CD4-positive, CD25-positive, alpha-beta regulatory T cell (primary cell): ENCODE results near the gene KRT35. TPM values are rescaled to one million over a fixed set of nuclear protein-coding genes. Genes with fewer than 3 reads are reported as not detected.
A peak's percentile ranks its signal among the peaks of the same experiment; 100 is the strongest.
"Not testable (repeated sequence)": the region's sequence is repeated elsewhere in the genome, so short reads cannot be mapped to it uniquely, and the experiment has no call there.

Experiments used
- ATAC-seq, 2 donors: fragments of 150-1000 bp; cut with Tn5 transposase; one replicate each; pipeline ENCODE4 v1.10.0; 2021; ENCODE audit warnings: low read depth in 2 of 2, moderate number of reproducible peaks in 2 of 2, moderate library complexity in 1 of 2
- DNase-seq, 3 donors: peaks; one replicate each; pipeline versions ENCODE4 v3.0.0 to v3.0.0-alpha.2; 2012 to 2022; ENCODE audit warnings: mixed read lengths in 1 of 3
- H3K27ac ChIP-seq: one replicate; pipeline ENCODE4 v1.7.0; 2013; ENCODE audit warnings: mild to moderate bottlenecking, low read length; ENCODE audit not compliant: insufficient read depth, poor library complexity, severe bottlenecking
- H3K27me3 ChIP-seq: one replicate; pipeline ENCODE4 v1.7.0; 2013; ENCODE audit warnings: low read length; ENCODE audit not compliant: control insufficient read depth, insufficient read depth
- H3K36me3 ChIP-seq: one replicate; pipeline ENCODE4 v1.7.0; 2013; ENCODE audit warnings: mild to moderate bottlenecking, low read length, moderate library complexity; ENCODE audit not compliant: control insufficient read depth, insufficient read depth
- H3K4me1 ChIP-seq: 2 replicates; pipeline ENCODE4 v1.7.0; 2013; ENCODE audit warnings: mild to moderate bottlenecking, low read length; ENCODE audit not compliant: insufficient read depth, control insufficient read depth, poor library complexity, severe bottlenecking
- H3K4me3 ChIP-seq: one replicate; pipeline ENCODE4 v1.7.0; 2013; ENCODE audit warnings: low read depth, mild to moderate bottlenecking, low read length, moderate library complexity
- H3K9me3 ChIP-seq, 2 experiments: 1 replicate in 1 of 2; 2 replicates in 1 of 2; pipeline ENCODE4 v1.7.0; 2013; ENCODE audit warnings: low read length in 2 of 2, mild to moderate bottlenecking in 1 of 2, moderate library complexity in 1 of 2; ENCODE audit not compliant: control insufficient read depth in 2 of 2
- H3K27ac Mint-ChIP-seq, 3 donors: one replicate each; pipeline ENCODE4 v1.8.0; 2020 to 2022; ENCODE audit warnings: mild to moderate bottlenecking in 3 of 3, mixed read lengths in 3 of 3, moderate library complexity in 2 of 3
- H3K27me3 Mint-ChIP-seq: one replicate; pipeline ENCODE4 v1.8.0; 2022; ENCODE audit warnings: mild to moderate bottlenecking, mixed read lengths
- H3K36me3 Mint-ChIP-seq: one replicate; pipeline ENCODE4 v1.8.0; 2020; ENCODE audit warnings: mixed read lengths
- H3K4me1 Mint-ChIP-seq, 4 donors: one replicate each; pipeline ENCODE4 v1.8.0; 2020 to 2022; ENCODE audit warnings: mixed read lengths in 4 of 4, mild to moderate bottlenecking in 1 of 4
- H3K4me3 Mint-ChIP-seq, 4 donors: one replicate each; pipeline ENCODE4 v1.8.0; 2020 to 2022; ENCODE audit warnings: mild to moderate bottlenecking in 4 of 4, mixed read lengths in 4 of 4, moderate library complexity in 3 of 4
- H3K9me3 Mint-ChIP-seq, 7 donors: one replicate each; pipeline ENCODE4 v1.8.0; 2020 to 2022; ENCODE audit warnings: mixed read lengths in 7 of 7, mild to moderate bottlenecking in 3 of 7, moderate library complexity in 2 of 7
- polyA plus RNA-seq, 4 donors: library from polyadenylated mRNA; unstranded; fragments of 300-500 nt; fragmentation: Illumina TruSeq; gene quantifications; one replicate each; pipeline ENCODE4 v1.2.3, GENCODE V29; 2021
- total RNA-seq: library from RNA; stranded (reverse); gene quantifications from one replicate; pipeline ENCODE4 v1.2.3, GENCODE V29; 2022

Gene KRT35
- total and polyA plus RNA-seq, 5 donors from 2014 or later = not detected

GRCh38 chr17:41433586-41433985 is 47.4 kb downstream of the KRT35 start:
- Histone ChIP-seq H3K27me3 (peaks cover 5% of the 10 kb centered on the region), H3K36me3 (no peaks in the 10 kb centered on the region), H3K4me1 (no peaks in the 10 kb centered on the region), H3K9me3 (no peaks in the 10 kb centered on the region), H3K27ac (no peak overlapping the region), H3K4me3 (no peak overlapping the region)
- peak overlapping the region in 1 of 3 donors; percentile 83 for H3K27ac Mint-ChIP-seq
- no peaks in the 10 kb centered on the region for H3K4me1 Mint-ChIP-seq
- DNase-seq = no peak
- H3K9me3 Mint-ChIP-seq = no peaks in the 10 kb centered on the region
- H3K27me3 Mint-ChIP-seq = peaks cover 5% of the 10 kb centered on the region
- no peak for ATAC-seq
- H3K4me3 Mint-ChIP-seq = no peak overlapping the region
- no peaks in the 10 kb centered on the region for H3K36me3 Mint-ChIP-seq

- H3K27me3 ChIP-seq, H3K4me1 Mint-ChIP-seq, H3K4me3 ChIP-seq, H3K27ac ChIP-seq, H3K4me3 Mint-ChIP-seq, H3K9me3 ChIP-seq, H3K4me1 ChIP-seq, H3K36me3 ChIP-seq, ATAC-seq, H3K27ac Mint-ChIP-seq, H3K36me3 Mint-ChIP-seq, DNase-seq, H3K9me3 Mint-ChIP-seq: not testable (repeated sequence)
- peaks cover 12% of the 10 kb centered on the region for H3K27me3 Mint-ChIP-seq
These were observed 50.6 kb downstream of the KRT35 start for GRCh38 chr17:41430376-41430775.

GRCh38 chr17:41429667-41430066 is 51.3 kb downstream of the KRT35 start:
- no peaks in the 10 kb centered on the region for H3K9me3 ChIP-seq
- Mint-ChIP-seq H3K4me1 (no peaks in the 10 kb centered on the region), H3K27ac (no peak overlapping the region), H3K27me3 (peaks cover 12% of the 10 kb centered on the region), H3K4me3 (no peak overlapping the region), H3K36me3 (no peaks in the 10 kb centered on the region), H3K9me3 (no peaks in the 10 kb centered on the region)
- DNase-seq = no peak
- no peaks in the 10 kb centered on the region for H3K4me1 ChIP-seq
- no peaks in the 10 kb centered on the region for H3K36me3 ChIP-seq
- no peak for ATAC-seq
- no peak overlapping the region for H3K27ac ChIP-seq
- no peak overlapping the region for H3K4me3 ChIP-seq
- peaks cover 3% of the 10 kb centered on the region for H3K27me3 ChIP-seq

GRCh38 chr17:41428591-41429291 is 52.2 kb downstream of the KRT35 start:
- H3K9me3 Mint-ChIP-seq = no peaks in the 10 kb centered on the region
- no peak for DNase-seq

More at GRCh38 chr17:41428591-41429291, 52.2 kb downstream of the KRT35 start:
- Mint-ChIP-seq H3K4me1 (no peaks in the 10 kb centered on the region), H3K27ac (no peak overlapping the region), H3K36me3 (no peaks in the 10 kb centered on the region), H3K27me3 (peaks cover 12% of the 10 kb centered on the region), H3K4me3 (no peak overlapping the region)
- Histone ChIP-seq H3K36me3 (no peaks in the 10 kb centered on the region), H3K4me1 (no peaks in the 10 kb centered on the region), H3K27me3 (peaks cover 3% of the 10 kb centered on the region), H3K9me3 (no peaks in the 10 kb centered on the region), H3K4me3 (no peak overlapping the region), H3K27ac (no peak overlapping the region)
- no peak for ATAC-seq

Other genes starting within 250 kb of the KRT35 start
- gene KRTAP9-3, start 248.7 kb downstream of the KRT35 start, total RNA-seq = not detected
- not detected for gene KRTAP9-3, start 248.7 kb downstream of the KRT35 start, polyA plus RNA-seq
- gene KRTAP9-8, start 243.2 kb downstream of the KRT35 start, total RNA-seq = not detected
- not detected for gene KRTAP9-8, start 243.2 kb downstream of the KRT35 start, polyA plus RNA-seq
- not detected for gene KRTAP9-4, start 231.5 kb downstream of the KRT35 start, total RNA-seq
- not detected for gene KRTAP9-4, start 231.5 kb downstream of the KRT35 start, polyA plus RNA-seq
- gene KRTAP9-9, start 225.8 kb downstream of the KRT35 start, total RNA-seq = not detected
- not detected for gene KRTAP9-9, start 225.8 kb downstream of the KRT35 start, polyA plus RNA-seq
- not detected for gene KRTAP9-6, start 215.8 kb downstream of the KRT35 start, total RNA-seq
- gene KRTAP9-6, start 215.8 kb downstream of the KRT35 start, polyA plus RNA-seq = not detected
- not detected for gene KRTAP9-7, start 205.5 kb downstream of the KRT35 start, total RNA-seq
- gene KRTAP9-7, start 205.5 kb downstream of the KRT35 start, polyA plus RNA-seq = not detected
- not detected for gene KRTAP29-1, start 178.3 kb downstream of the KRT35 start, total RNA-seq
- gene KRTAP29-1, start 178.3 kb downstream of the KRT35 start, polyA plus RNA-seq = under 1 TPM in 1 of 4 donors, not detected in 3; 0.63 TPM
- gene KRTAP16-1, start 171.8 kb downstream of the KRT35 start, total RNA-seq = 0.42 TPM
- gene KRTAP16-1, start 171.8 kb downstream of the KRT35 start, polyA plus RNA-seq = under 1 TPM in 1 of 4 donors, not detected in 3; 0.17 TPM
- not detected for gene KRTAP17-1, start 165.4 kb downstream of the KRT35 start, total RNA-seq
- gene KRTAP17-1, start 165.4 kb downstream of the KRT35 start, polyA plus RNA-seq = not detected
- gene KRT33A, start 130.3 kb downstream of the KRT35 start, total RNA-seq = not detected
- not detected for gene KRT33A, start 130.3 kb downstream of the KRT35 start, polyA plus RNA-seq
- gene KRT33B, start 111.3 kb downstream of the KRT35 start, total RNA-seq = not detected
- gene KRT33B, start 111.3 kb downstream of the KRT35 start, polyA plus RNA-seq = not detected
- gene KRT34, start 98.8 kb downstream of the KRT35 start, total RNA-seq = not detected
- gene KRT34, start 98.8 kb downstream of the KRT35 start, polyA plus RNA-seq = not detected
- gene KRT31, start 83.5 kb downstream of the KRT35 start, total RNA-seq = not detected
- gene KRT31, start 83.5 kb downstream of the KRT35 start, polyA plus RNA-seq = not detected
- not detected for gene KRT37, start 56.6 kb downstream of the KRT35 start, total RNA-seq
- not detected for gene KRT37, start 56.6 kb downstream of the KRT35 start, polyA plus RNA-seq
- not detected for gene KRT38, start 40.2 kb downstream of the KRT35 start, total RNA-seq
- gene KRT38, start 40.2 kb downstream of the KRT35 start, polyA plus RNA-seq = not detected
- not detected for gene KRT32, start 13.8 kb downstream of the KRT35 start, total RNA-seq
- gene KRT32, start 13.8 kb downstream of the KRT35 start, polyA plus RNA-seq = not detected
- not detected for gene KRT36, start 8.8 kb upstream of the KRT35 start, total RNA-seq
- not detected for gene KRT36, start 8.8 kb upstream of the KRT35 start, polyA plus RNA-seq
- gene KRT13, start 24.5 kb upstream of the KRT35 start, total RNA-seq = not detected
- gene KRT13, start 24.5 kb upstream of the KRT35 start, polyA plus RNA-seq = not detected
- gene KRT15, start 37.7 kb upstream of the KRT35 start, total RNA-seq = not detected
- gene KRT15, start 37.7 kb upstream of the KRT35 start, polyA plus RNA-seq = not detected
- gene KRT19, start 47.2 kb upstream of the KRT35 start, total RNA-seq = not detected
- gene KRT19, start 47.2 kb upstream of the KRT35 start, polyA plus RNA-seq = not detected
- gene KRT9, start 90.9 kb upstream of the KRT35 start, total RNA-seq = not detected
- gene KRT9, start 90.9 kb upstream of the KRT35 start, polyA plus RNA-seq = not detected
- not detected for gene KRT14, start 105.7 kb upstream of the KRT35 start, total RNA-seq
- not detected for gene KRT14, start 105.7 kb upstream of the KRT35 start, polyA plus RNA-seq
- not detected for gene KRT16, start 131.6 kb upstream of the KRT35 start, total RNA-seq
- gene KRT16, start 131.6 kb upstream of the KRT35 start, polyA plus RNA-seq = not detected
- not detected for gene KRT17, start 143.4 kb upstream of the KRT35 start, total RNA-seq
- not detected for gene KRT17, start 143.4 kb upstream of the KRT35 start, polyA plus RNA-seq
- gene EIF1, start 207.7 kb upstream of the KRT35 start, total RNA-seq = 2,625 TPM
- gene EIF1, start 207.7 kb upstream of the KRT35 start, polyA plus RNA-seq = 1,000 to 10,000 TPM; 1,357 to 1,617 (median 1,453) TPM
- not detected for gene GAST, start 231.2 kb upstream of the KRT35 start, total RNA-seq
- gene GAST, start 231.2 kb upstream of the KRT35 start, polyA plus RNA-seq = not detected